HG03064 (cell line): ENCODE results near the gene GRP.

Source experiments
- ATAC-seq: cut with Tn5 transposase; IDR thresholded peaks from one replicate; pipeline ENCODE4 v1.9.1; 2021; ENCODE audit warnings: low read depth; ENCODE audit not compliant: unreplicated experiment

GRP gene

DNA sequence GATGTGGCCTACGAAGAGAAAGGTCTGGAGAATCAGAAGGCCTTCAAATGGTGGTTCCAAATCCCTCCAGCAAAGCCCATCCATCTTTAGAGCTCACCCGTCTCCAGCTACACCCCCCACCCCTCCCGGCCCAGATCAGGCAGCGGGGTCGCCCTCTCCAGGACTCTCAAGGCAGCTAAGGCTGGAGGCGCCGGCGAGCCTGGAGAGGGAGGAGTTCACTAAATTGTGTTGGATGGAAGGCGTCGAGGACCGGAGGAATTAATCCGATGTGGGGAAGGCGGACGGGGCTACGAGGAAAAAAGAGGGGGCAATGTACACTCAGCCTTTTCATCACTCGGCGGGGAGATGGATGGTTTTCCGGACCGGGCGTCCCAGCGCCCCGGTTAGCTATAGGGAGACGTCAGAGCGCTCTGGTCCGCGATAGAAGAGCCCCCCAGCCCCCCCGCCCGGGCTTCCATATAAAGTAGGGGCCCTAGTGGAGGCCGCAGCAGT lies at the start of gene GRP:
Gene GRP, plus strand, starts transcription at position 487 of the 492 bp plus-strand sequence. CDS start 108 bp downstream, outside the sequence.
- no peak for ATAC-seq

- no peak for ATAC-seq
These were observed 47.2 kb upstream of the GRP start for GRCh38 chr18:59172664-59173249.

DNA sequence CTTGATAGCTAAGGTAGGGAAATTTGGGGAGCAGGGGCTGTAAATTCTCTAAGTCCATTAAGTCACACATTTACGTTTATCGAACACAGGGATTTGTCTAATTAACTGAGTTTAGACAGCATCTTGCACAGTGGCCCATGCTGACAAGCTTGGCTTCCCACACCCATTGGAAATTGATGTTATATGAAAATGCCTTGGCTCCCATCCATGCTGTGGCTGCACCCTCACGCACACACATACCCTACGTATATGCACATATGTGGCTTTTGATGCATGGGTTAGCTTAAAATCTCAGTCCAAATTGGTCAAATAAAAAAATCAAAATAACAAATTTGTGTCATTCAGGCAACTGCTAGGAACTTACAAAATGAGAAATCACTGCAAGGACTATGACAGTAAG lies 42.5 kb upstream of the GRP start:
- ATAC-seq: no peak

GRCh38 chr18:59180150-59180845 lies 39.7 kb upstream of the GRP start:
- ATAC-seq: no peak

GRCh38 chr18:59182673-59183072 lies 37.3 kb upstream of the GRP start:
- ATAC-seq: no peak

- no peak for ATAC-seq
These were observed 30.9 kb upstream of the GRP start for GRCh38 chr18:59189008-59189407.

- ATAC-seq: no peak
These were observed 30.2 kb upstream of the GRP start for GRCh38 chr18:59189746-59190145.

GRCh38 chr18:59196161-59196725 lies 23.7 kb upstream of the GRP start:
- no peak for ATAC-seq

GRCh38 chr18:59197636-59198035 lies 22.3 kb upstream of the GRP start:
- no peak for ATAC-seq

- no peak for ATAC-seq
These were observed 21.7 kb upstream of the GRP start for GRCh38 chr18:59198215-59198614.

DNA sequence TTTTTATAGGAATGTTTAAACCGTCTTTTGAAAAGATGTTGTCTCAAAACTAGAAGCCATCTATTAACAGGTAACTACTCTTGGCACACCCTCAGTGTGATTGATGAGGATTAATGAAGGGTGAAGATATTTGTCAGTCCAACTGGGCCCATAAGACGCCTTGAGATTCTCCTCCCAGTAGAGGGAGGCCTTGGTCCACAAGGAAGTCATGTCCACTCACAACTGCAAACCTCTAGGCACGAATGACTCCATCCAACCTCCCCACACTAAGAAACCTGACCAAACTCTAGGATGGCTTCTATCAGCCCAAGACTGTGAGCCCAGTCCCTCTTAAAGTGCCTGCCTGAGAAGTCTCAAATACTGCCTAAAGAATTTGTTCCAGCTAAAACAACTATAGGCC lies 19.2 kb upstream of the GRP start:
- no peak for ATAC-seq

GRCh38 chr18:59202258-59202820 lies 17.6 kb upstream of the GRP start:
- no peak for ATAC-seq

- no peak for ATAC-seq
These were observed 12.5 kb upstream of the GRP start for GRCh38 chr18:59207506-59207905.

DNA sequence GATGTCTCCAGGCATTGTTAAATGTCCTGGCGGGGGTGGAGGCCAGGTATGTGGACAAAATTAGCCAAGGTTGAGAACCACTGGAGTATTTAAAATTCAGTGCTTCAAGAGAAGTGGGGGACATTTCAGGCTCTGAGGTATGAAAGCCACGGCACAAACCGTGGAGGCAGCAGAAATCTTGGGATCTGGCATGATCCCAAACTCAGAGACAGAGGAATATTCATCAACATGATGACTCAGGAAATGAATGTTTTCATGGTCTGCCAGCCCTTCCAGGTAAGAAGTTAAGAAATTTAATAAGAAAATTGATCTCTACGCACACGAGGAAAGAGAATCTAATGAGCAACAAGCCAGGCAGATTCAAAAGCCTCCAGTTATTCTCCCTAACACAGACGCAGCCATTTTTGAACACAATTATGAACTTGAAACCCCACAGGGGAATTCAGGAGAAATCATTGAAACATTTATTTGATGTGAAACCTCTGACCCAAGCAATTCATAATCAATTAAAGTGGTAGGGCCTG lies 11.3 kb upstream of the GRP start:
- ATAC-seq: no peak

GRCh38 chr18:59210299-59210698 lies 9.7 kb upstream of the GRP start:
- no peak for ATAC-seq

DNA sequence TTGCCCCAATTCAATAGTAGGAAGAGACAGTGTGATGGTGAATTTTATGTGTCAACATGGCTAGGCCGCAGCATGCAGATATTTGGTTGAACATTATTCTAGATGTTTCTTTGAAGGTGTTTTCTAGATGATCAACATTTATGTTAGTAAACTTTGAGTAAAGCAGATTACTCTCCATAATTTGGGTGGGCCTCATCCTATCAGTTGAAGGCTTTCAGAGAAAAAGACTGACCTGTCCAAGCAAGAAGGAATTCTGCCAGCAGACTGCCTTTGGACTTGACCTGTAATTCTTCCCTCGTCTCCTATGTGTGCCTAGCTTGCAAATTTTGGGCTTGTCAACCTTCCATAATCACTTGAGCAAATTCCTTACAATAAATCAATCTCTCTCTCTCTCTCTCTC lies 8.3 kb upstream of the GRP start:
- ATAC-seq: no peak

- no peak for ATAC-seq
These were observed 1.9 kb upstream of the GRP start for GRCh38 chr18:59218018-59218417.

DNA sequence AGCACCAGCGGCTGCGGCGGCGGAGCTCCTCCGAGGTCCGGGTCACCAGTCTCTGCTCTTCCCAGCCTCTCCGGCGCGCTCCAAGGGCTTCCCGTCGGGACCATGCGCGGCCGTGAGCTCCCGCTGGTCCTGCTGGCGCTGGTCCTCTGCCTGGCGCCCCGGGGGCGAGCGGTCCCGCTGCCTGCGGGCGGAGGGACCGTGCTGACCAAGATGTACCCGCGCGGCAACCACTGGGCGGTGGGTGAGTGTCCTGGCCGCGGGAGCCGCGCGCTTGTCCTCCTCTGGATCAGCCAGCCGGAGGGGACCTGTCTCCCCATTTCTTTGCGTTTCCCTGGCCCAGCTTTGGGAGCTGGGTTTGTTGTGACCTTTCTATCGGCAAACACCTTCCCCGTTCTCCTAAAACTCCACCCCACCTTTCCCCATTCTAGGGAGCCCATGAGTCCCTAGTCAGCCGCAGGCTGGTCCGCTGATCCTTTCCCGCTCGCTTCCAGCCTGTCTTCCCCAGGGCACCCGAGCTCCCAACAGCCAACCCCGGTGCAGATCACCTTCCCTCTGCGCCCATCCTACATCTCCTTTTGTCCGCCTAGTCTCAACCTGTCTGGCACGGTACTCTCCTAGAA lies 316 bp downstream of the GRP start:
- no peak for ATAC-seq

GRCh38 chr18:59220784-59221765 lies 1.1 kb downstream of the GRP start:
- ATAC-seq: no peak

- ATAC-seq: no peak
These were observed 2.4 kb downstream of the GRP start for GRCh38 chr18:59222341-59222740.
